ENCODE data around the gene GSG1L.
A peak's percentile ranks its signal among the peaks of the same experiment; 100 is the strongest.

GSG1L gene

GRCh38 chr16:27806986-27807385 is 256.5 kb downstream of the GSG1L start:
- no peak for DNase-seq

- DNase-seq, result no peak
These were observed 257.1 kb downstream of the GSG1L start for GRCh38 chr16:27806388-27806787.

GRCh38 chr16:27805828-27806351 is 257.6 kb downstream of the GSG1L start:
- no peak for DNase-seq

- no peak for DNase-seq
These were observed 259.6 kb downstream of the GSG1L start for GRCh38 chr16:27803775-27804549.

GRCh38 chr16:27802664-27803439 is 260.7 kb downstream of the GSG1L start:
- DNase-seq, result no peak

- no peak for DNase-seq
These were observed 262.1 kb downstream of the GSG1L start for GRCh38 chr16:27801289-27801945.

GRCh38 chr16:27800817-27801216 is 262.7 kb downstream of the GSG1L start:
- no peak for DNase-seq

- DNase-seq, result peak in 1 of 2 experiments; percentile 65
These were observed 263.6 kb downstream of the GSG1L start for GRCh38 chr16:27799896-27800295.

GRCh38 chr16:27798241-27798640 is 265.3 kb downstream of the GSG1L start:
- no peak for DNase-seq

- DNase-seq, result no peak
These were observed 267.4 kb downstream of the GSG1L start for GRCh38 chr16:27795992-27796614.

GRCh38 chr16:27793249-27793622 is 270.3 kb downstream of the GSG1L start:
- no peak for DNase-seq

GRCh38 chr16:27792486-27793248 is 270.8 kb downstream of the GSG1L start:
- no peak for DNase-seq

- DNase-seq, result no peak
These were observed 272.2 kb downstream of the GSG1L start for GRCh38 chr16:27791404-27791719.

- no peak for DNase-seq
These were observed 272.7 kb downstream of the GSG1L start for GRCh38 chr16:27790546-27791403.

GRCh38 chr16:27789595-27790241 is 273.8 kb downstream of the GSG1L start:
- no peak for DNase-seq

GRCh38 chr16:27789150-27789549 is 274.4 kb downstream of the GSG1L start:
- no peak for DNase-seq

- no peak for DNase-seq
These were observed 275.8 kb downstream of the GSG1L start for GRCh38 chr16:27787665-27788064.

GRCh38 chr16:27786923-27787625 is 276.4 kb downstream of the GSG1L start:
- no peak for DNase-seq

GRCh38 chr16:27786221-27786922 is 277.1 kb downstream of the GSG1L start:
- no peak for DNase-seq

- DNase-seq, result no peak
These were observed 278.2 kb downstream of the GSG1L start for GRCh38 chr16:27785307-27785678.
